ENCODE measurements around the gene GJC2.
"Not testable (repeated sequence)": the region's sequence is repeated elsewhere in the genome, so short reads cannot be mapped to it uniquely, and the experiment has no call there.

The GJC2 gene

GRCh38 chr1:228174482-228175315, 25.0 kb downstream of the GJC2 start:
- no peak for FAIRE-seq

DNA sequence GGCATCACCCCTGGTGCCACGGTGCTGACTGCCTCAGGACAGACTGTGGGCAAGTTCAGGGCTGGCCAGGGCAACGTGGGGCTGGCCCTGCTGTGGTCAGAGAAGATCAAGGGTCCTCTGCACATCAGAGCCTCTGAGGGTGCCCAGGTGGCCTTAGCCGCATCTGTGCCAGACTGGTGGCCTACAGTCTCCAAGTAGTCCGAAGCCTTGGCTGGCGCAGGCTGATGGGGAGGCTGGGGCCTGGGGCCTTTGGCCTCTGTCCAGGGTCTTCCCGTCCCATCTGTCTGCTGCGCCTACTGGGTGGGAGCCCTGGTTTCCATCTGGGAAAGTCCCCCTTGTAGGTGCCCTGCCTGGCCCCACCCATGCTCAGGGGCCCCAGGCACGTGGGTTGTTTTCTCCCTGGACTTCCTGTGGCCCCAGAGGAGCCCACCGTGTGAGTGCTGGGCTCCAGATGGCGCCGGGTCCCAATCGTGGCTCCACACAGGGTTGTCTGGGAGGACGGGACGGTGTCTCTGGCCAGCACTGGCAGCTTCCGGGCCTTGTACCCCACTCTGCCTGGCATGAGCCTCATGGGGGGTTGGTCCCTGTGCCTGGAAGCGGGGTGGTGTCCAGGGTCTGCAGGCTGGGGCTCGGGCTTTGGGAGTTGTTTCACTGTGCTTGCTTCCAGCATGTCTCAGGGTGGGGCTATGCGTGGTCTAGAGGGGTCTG, 25.7 kb downstream of the GJC2 start:
- FAIRE-seq, result no peak

DNA sequence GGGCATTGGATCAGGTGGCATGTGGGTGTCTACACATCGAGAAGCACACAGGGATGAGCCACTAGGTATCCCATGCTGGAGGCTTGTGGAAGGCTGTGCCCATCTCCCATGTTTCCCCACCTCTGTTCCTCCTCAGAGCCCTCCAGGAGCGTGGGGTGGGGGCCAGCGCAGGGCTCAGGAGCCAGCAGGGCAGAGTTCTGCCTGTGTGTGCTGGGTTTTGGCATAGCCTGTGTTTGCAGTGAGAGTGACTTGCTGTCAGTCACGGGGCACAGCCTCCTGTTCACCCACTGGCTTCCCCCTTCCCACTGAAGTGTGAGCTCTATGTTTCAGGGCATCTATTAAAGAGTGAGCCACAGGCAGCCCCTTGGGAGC, 26.3 kb downstream of the GJC2 start:
- FAIRE-seq, result no peak

DNA sequence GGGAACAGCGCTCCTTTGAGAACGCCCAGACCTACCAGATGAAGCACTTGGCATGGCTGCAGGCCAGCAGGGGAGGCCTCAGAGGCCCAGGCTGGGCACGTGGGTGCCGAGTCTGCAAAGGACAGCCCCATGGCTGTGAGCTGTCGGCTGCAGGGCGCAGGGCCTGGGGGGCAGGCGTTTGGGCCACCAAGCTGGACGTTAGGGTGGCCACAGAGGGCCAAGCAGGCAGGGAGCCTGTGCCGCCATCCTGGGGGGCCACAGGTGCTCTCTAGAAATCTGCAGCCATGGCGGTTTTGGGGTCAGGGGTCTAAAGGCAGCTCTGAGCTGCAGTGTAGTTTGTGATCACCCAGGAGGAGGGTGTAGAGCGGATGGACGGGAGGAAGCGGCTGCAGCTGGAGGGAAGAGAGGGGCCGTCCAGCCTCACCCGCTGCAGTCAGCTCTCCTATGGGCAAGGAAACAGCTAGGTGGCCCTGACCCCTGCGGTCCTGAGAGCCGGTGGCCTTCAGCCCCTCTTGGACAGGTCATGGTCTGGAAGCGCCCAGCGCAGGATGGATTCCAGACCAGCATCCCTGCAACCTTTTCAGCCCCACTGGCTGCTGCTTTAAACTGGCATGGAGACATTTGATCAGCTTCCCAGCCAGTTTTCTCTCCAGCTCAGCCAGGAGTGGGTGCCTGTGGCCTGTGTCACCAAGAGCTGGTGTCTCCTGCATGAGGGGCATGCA, 26.9 kb downstream of the GJC2 start:
- FAIRE-seq, result no peak

DNA sequence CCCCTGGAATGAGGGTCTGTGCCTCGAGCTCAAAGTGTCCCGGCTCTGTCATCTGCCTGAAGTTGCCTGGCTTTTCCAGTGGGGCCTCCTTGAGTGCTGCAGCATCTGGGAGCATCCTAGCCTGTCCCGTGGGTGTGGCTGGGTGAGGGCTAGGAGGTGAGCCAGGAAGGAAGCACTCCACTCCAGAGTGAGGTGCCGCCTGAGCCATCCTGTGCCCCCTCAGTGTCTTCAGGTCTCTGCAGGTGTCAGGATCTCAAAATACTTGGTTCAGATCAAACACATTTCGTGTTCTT, 27.4 kb downstream of the GJC2 start:
- no peak for FAIRE-seq

DNA sequence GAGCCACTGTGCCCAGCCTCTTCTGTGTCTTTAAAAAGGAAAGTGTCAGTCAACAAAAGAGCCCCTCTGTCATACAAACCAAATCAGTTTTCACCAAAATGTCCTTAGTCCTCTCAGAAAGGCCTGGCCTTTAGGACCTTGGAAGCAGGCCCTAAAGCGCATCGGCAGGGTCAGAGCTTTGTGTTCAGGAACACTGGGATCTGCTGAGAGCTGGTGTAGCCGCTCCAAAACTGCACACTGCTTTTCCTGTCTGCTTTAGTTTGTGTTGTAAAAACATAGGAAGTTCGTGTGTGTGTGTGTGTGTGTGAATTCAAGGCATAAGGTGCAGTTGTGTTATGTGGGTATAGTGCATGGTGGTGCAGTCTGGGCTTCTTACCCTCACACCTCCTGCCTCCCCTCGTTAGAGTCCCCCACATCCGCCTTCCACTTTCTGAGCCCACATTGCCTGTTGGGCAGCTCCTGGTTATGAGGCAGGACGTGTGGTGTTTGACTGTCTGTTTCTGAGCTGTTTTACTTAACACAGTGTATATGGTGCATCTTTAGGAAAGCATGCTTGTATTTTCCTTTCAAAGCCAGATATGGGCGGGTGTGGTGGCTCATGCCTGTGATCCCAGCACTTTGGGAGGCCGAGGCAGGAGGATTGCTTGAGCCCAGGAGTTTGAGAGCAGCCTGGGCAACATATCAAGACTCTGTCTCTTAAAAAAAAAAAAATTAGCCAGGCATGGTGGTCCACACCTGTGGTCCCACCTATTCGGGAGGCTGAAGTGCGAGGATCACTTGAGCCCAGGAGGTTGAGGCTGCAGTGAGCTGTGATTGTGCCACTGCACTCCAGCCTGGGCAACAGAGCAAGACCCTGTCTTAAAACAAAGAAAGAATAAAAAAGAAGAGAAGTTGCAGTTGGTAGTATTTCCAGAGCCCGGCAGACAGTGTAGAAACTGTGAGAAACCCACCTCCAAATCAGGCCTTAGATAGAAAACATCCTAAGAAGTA, 28.3 kb downstream of the GJC2 start:
- FAIRE-seq, result no peak

GRCh38 chr1:228178737-228179684, 29.3 kb downstream of the GJC2 start:
- no peak for FAIRE-seq

- no peak for FAIRE-seq
Observed at GRCh38 chr1:228180271-228180958, 30.7 kb downstream of the GJC2 start.

DNA sequence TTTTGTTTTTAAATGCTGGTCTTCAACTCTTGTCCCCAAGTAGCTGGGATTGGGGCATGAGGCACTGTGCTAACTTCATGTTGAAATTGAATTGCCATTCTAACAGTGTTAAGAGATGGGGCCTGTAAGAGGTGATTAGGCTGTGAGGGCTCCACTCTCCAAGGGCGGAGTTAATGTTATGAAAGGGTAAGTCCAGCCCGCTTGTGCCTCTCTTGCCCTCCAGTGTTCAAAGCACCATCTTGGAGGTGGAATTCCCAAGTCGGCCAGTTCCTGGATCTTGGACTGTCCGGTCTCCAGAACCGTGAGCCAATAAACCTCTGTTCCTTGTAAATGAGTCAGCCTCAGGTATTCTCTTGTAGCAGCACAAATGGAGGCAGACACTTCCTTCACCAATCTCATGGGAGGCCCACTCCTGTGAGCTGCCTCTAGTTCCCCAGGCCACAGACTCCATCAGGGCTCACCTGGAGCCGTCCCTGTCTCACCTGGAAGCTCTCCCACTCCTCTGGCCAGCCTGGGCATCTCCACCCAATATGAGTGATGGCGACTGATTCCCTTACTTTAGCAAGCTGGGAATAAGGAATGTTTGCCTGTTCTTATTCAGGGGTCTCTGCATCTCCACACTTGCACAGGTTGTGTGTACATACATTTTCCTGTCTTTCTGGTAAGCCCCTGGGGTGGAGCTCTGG, 31.4 kb downstream of the GJC2 start:
- FAIRE-seq, result no peak

DNA sequence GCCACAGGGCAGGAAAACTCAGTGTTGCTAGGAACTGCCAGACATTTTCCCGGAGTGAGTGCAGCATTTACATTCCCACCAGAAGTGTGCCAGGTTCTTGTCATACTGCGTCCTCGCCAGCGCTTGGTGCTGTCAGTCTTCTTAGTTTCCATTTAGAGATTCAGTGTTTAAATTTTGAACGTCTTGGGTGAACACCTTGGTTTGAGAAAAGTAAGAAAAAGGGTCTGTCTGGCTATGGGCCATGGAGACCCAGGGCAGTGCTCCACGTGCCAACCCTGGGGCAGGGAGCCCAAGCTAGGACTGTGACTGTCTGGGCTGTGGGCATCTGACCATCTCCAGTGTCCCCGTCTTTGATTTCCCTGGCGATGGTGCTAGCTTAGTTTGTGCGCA, 31.9 kb downstream of the GJC2 start:
- no peak for FAIRE-seq

DNA sequence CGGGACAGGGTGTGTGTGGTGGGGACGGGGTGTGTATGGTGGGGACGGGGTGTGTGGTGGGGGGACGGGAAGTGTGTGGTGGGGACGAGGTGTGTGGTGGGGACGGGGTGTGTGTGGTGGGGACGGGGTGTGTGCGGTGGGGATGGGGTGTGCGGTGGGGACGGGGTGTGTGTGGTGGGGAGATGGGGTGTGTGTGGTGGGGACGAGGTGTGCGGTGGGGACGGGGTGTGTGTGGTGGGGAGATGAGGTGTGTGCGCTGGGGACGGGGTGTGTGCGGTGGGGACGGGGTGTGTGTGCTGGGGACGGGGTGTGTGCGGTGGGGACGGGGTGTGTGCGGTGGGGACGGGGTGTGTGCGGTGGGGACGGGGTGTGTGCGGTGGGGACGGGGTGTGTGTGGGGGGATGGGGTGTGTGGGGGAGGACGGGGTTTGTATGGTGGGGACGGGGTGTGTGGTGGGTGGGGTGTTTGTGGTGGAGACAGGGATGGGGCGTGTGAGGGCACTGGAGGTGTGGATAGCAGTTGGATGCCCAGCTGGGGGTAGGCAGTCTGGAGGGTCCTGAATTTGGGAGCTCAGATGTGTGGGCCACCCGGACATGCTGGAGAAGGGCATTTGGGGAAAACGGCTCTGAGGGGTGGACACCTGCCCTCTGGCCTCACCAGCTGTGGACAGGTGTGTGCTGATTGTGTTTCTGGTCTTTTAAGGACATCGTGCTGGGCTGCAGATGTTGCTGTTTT, 32.7 kb downstream of the GJC2 start:
- no peak for FAIRE-seq

GRCh38 chr1:228184152-228184551, 34.4 kb downstream of the GJC2 start:
- no peak for FAIRE-seq

- no peak for FAIRE-seq
Observed at GRCh38 chr1:228185641-228185965, 35.9 kb downstream of the GJC2 start.

GRCh38 chr1:228188249-228188648, 38.5 kb downstream of the GJC2 start:
- not testable (repeated sequence) for FAIRE-seq

DNA sequence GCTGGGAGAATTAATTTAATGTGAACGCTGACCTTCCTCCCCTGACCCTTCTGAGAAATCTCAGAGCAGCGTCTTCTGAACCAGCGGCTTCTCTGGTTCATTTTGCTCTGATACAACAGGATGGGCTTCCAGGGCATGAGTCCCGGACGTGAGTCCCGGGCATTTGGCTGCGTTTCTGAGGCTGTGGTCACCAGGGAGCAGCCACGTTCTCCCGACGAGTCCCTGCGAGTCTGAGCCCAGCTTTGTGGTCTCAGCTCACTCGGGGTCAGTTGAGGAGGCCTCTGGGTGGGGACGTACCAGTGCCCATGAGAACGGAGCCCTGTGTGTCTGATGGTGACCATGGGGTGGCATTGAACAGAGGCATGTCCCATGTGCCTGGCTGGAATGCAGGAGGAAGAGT, 40.5 kb downstream of the GJC2 start:
- FAIRE-seq, result no peak

DNA sequence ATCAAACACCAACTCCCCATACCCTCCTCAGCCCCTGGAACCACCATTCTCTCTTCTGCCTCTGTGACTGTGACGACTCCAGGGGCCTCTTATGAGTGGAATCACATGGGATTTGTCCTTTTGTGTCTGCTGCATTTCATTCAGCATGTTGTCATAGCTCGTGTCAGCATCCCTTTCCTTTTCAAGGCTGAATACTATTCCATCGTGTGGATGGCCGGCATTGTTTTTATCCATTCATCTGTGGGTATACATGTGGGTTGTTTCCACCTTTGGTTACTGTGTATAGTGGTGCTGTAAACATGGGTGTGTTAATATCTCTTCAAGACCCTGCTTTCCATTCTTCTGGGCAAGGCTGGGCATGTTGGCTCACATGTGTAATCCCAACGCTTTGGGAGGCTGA, 41.0 kb downstream of the GJC2 start:
- no peak for FAIRE-seq

- no peak for FAIRE-seq
Observed at GRCh38 chr1:228194436-228194835, 44.7 kb downstream of the GJC2 start.

GRCh38 chr1:228194921-228195812, 45.4 kb downstream of the GJC2 start:
- no peak for FAIRE-seq

All from colon (tissue), 2 donors.